H1 (cell line): ENCODE measurements around the gene ELOVL1.

Experiments
- CEBPB ChIP-seq: IDR thresholded peaks from 2 replicates; pipeline ENCODE4 v1.6.1; 2012; ENCODE audit warnings: low read depth, low read length
- CTCF ChIP-seq, 3 experiments: IDR thresholded peaks; 1 replicate in 2 of 3; 2 replicates in 1 of 3; pipeline versions ENCODE4 v1.5.1 to v1.6.1; 2011; ENCODE audit warnings: low read length in 3 of 3, mild to moderate bottlenecking in 3 of 3, inconsistent platforms in 2 of 3, low read depth in 1 of 3, moderate library complexity in 1 of 3; ENCODE audit not compliant: insufficient read depth in 1 of 3; ENCODE audit errors: control extremely low read depth in 1 of 3
- EP300 ChIP-seq, 2 experiments: IDR thresholded peaks; 1 replicate in 1 of 2; 2 replicates in 1 of 2; pipeline ENCODE4 v1.6.1; 2011 to 2012; ENCODE audit warnings: low read depth in 2 of 2, low read length in 2 of 2, mild to moderate bottlenecking in 2 of 2, borderline replicate concordance in 1 of 2, inconsistent platforms in 1 of 2, moderate library complexity in 1 of 2
- EZH2 ChIP-seq: fragments of 200-600 bp; sonication (generic); IDR thresholded peaks from 2 replicates; pipeline ENCODE4 v1.7.1; 2012; ENCODE audit warnings: low read depth, mild to moderate bottlenecking, moderate library complexity, low read length, inconsistent platforms; ENCODE audit not compliant: severe bottlenecking
- POLR2AphosphoS5 ChIP-seq: IDR thresholded peaks from 2 replicates; pipeline ENCODE4 v1.6.1; 2011; ENCODE audit warnings: low read depth, low read length
- RFX5 ChIP-seq: IDR thresholded peaks from 2 replicates; pipeline ENCODE4 v1.6.1; 2011; ENCODE audit warnings: low read depth, low read length, improper control_type of control experiment, borderline replicate concordance
- TCF12 ChIP-seq: IDR thresholded peaks from 2 replicates; pipeline ENCODE4 v1.6.1; 2011; ENCODE audit warnings: low read depth, mild to moderate bottlenecking, low read length

- TF ChIP-seq POLR2AphosphoS5: no peak
- no peak for TF ChIP-seq EP300 (IDR thresholded peaks at IDR 0.05; ENCODE audit: borderline replicate concordance in 1 of 2, low read depth in 2 of 2, low read length in 2 of 2)
- no peak for TF ChIP-seq EZH2
- no peak for TF ChIP-seq RFX5
- TF ChIP-seq CTCF (IDR thresholded peaks at IDR 0.05; ENCODE audit: control extremely low read depth in 1 of 3, insufficient read depth in 1 of 3, low read depth in 1 of 3, low read length in 3 of 3): no peak
- TF ChIP-seq TCF12: no peak
- no peak for TF ChIP-seq CEBPB
Observed at GRCh38 chr1:43377831-43378230, 10.0 kb upstream of the ELOVL1 start.
